PC-3 (cell line): Measurements from ENCODE around the gene TTC24. TPM values are rescaled to one million over a fixed set of nuclear protein-coding genes. Genes with fewer than 3 reads are reported as not detected.

ENCODE experiments used
- ATAC-seq: fragments of 200-7000 bp; cut with Tn5 transposase; 2 replicates; pipeline ENCODE4 v1.9.1; 2020; ENCODE audit warnings: mild to moderate bottlenecking, moderate library complexity
- BruUV-seq: library from RNA; stranded (reverse); fragments of 400-500 nt; replicated peaks from 2 replicates; lab custom pipeline; 2021; lab: Mats Ljungman, UMichigan
- CTCF ChIA-PET: fragments of 300-600 bp; sonication (Branson Sonifier 250); formaldehyde crosslinking; loops from one replicate; lab custom pipeline; 2022; ENCODE audit warnings: antibody characterized with exemption; lab: Charles Lee
- POLR2A ChIA-PET: fragments of 300-600 bp; sonication (Branson Sonifier 250); formaldehyde crosslinking; loops from one replicate; lab custom pipeline; 2022; ENCODE audit warnings: antibody characterized with exemption; ENCODE audit not compliant: unreplicated experiment; lab: Charles Lee
- DNase-seq: peaks from one replicate; pipeline ENCODE4 v3.0.0-alpha.2; 2015
- H2AFZ ChIP-seq: fragments of 300-600 bp; sonication (generic); 2 replicates; pipeline ENCODE4 v1.6.0; 2016; ENCODE audit warnings: antibody characterized with exemption, low read length
- H3F3A ChIP-seq: fragments of 300-600 bp; sonication (generic); one replicate; pipeline ENCODE4 v1.6.0; 2017; ENCODE audit warnings: antibody characterized with exemption, low read length, control low read depth, mild to moderate bottlenecking; ENCODE audit not compliant: unreplicated experiment
- H3K27ac ChIP-seq: fragments of 300-600 bp; sonication (generic); 2 replicates; pipeline ENCODE4 v1.5.1; 2016; ENCODE audit warnings: mild to moderate bottlenecking, low read length
- H3K27me3 ChIP-seq: fragments of 300-600 bp; sonication (generic); 2 replicates; pipeline ENCODE4 v1.6.1; 2016; ENCODE audit warnings: low read length, mixed read lengths
- H3K36me3 ChIP-seq: fragments of 300-600 bp; sonication (generic); 2 replicates; pipeline ENCODE4 v1.6.1; 2016; ENCODE audit warnings: low read depth, mixed run types, low read length, mixed read lengths
- H3K4me1 ChIP-seq: fragments of 300-600 bp; sonication (generic); 2 replicates; pipeline ENCODE4 v1.5.1; 2016; ENCODE audit warnings: low read length; ENCODE audit not compliant: insufficient read depth
- H3K4me2 ChIP-seq: fragments of 300-600 bp; sonication (generic); 2 replicates; pipeline ENCODE4 v1.6.0; 2016; ENCODE audit warnings: low read length
- H3K4me3 ChIP-seq: fragments of 300-600 bp; sonication (generic); 2 replicates; pipeline ENCODE4 v1.5.1; 2016; ENCODE audit warnings: mild to moderate bottlenecking, low read length, mixed read lengths
- H3K79me2 ChIP-seq: fragments of 300-600 bp; sonication (generic); 2 replicates; pipeline ENCODE4 v1.6.1; 2017; ENCODE audit warnings: low read length, mixed read lengths
- H3K9ac ChIP-seq: fragments of 300-600 bp; sonication (generic); 2 replicates; pipeline ENCODE4 v1.6.0; 2016; ENCODE audit warnings: mild to moderate bottlenecking, low read length
- H3K9me2 ChIP-seq: fragments of 300-600 bp; sonication (generic); replicated peaks from 2 replicates; pipeline ENCODE4 v1.6.1; 2016; ENCODE audit warnings: mixed run types, low read length, mixed read lengths
- H3K9me3 ChIP-seq: fragments of 300-600 bp; sonication (generic); 2 replicates; pipeline ENCODE4 v1.6.1; 2016; ENCODE audit warnings: low read length, mixed read lengths
- H4K20me1 ChIP-seq: fragments of 300-600 bp; sonication (generic); 2 replicates; pipeline ENCODE4 v1.6.1; 2016; ENCODE audit warnings: low read length, mixed read lengths
- CTCF ChIP-seq: fragments of 300-600 bp; sonication (generic); conservative IDR thresholded peaks from 2 replicates; pipeline ENCODE4 v1.5.1; 2017; ENCODE audit warnings: antibody characterized with exemption, low read depth, mild to moderate bottlenecking, low read length
- EZH2 ChIP-seq: fragments of 300-600 bp; sonication (generic); IDR thresholded peaks from one replicate; pipeline ENCODE4 v1.6.1; 2017; ENCODE audit warnings: antibody characterized with exemption, mild to moderate bottlenecking, low read length; ENCODE audit not compliant: unreplicated experiment
- EZH2phosphoT487 ChIP-seq: fragments of 300-600 bp; sonication (generic); IDR thresholded peaks from 2 replicates; pipeline ENCODE4 v1.6.1; 2018; ENCODE audit warnings: mild to moderate bottlenecking, antibody characterized with exemption, low read length, borderline replicate concordance
- intact Hi-C: fragments of 100-400 bp; cut with micrococcal nuclease; formaldehyde crosslinking; loops from 2 replicates; pipeline ENCODE4 v1.9.0; 2023
- total RNA-seq: library from RNA; depleted of rRNA; stranded (reverse); fragments of >200 nt; gene quantifications from 2 replicates; pipeline ENCODE4 v1.2.3, GENCODE V29; 2014

The TTC24 gene
- total RNA-seq, 1 experiment from 2014 or later = not detected

- Histone ChIP-seq H3F3A (no peaks in the 10 kb centered on the region), H3K9me3 (no peaks in the 10 kb centered on the region), H3K4me3 (no peak overlapping the region), H3K9me2 (no peaks in the 10 kb centered on the region), H2AFZ (no peak overlapping the region), H4K20me1 (no peaks in the 10 kb centered on the region), H3K4me1 (0 out of 2 replicates have a peak, but pooled peaks cover 4% of the 10 kb centered on the region), H3K27me3 (no peaks in the 10 kb centered on the region), H3K36me3 (peaks cover 77% of the 10 kb centered on the region), H3K79me2 (no peaks in the 10 kb centered on the region), H3K9ac (no peak overlapping the region), H3K27ac (no peak overlapping the region), H3K4me2 (no peak overlapping the region)
- DNase-seq (no peak), ATAC-seq (no peak)
- intact Hi-C loops = no loop called here
- CTCF ChIA-PET = no interaction called here
- no TSS peak for BruUV-seq
- no peak for TF ChIP-seq EZH2
- TF ChIP-seq CTCF = no peak
- no peak for TF ChIP-seq EZH2phosphoT487
- POLR2A ChIA-PET = no interaction called here
These were observed 40.6 kb upstream of the TTC24 start for GRCh38 chr1:156538711-156539440.

- CTCF ChIA-PET = no interaction called here
- no peaks in the 10 kb centered on the region for H3K79me2 ChIP-seq
- ATAC-seq = no peak
- no peaks in the 10 kb centered on the region for H3K9me3 ChIP-seq
- no peak overlapping the region for H3K9ac ChIP-seq
- no peaks in the 10 kb centered on the region for H3K9me2 ChIP-seq
- H3K4me3 ChIP-seq = no peak overlapping the region
- POLR2A ChIA-PET = no interaction called here
- intact Hi-C loops = no loop called here
- no peaks in the 10 kb centered on the region for H3F3A ChIP-seq
- H3K36me3 ChIP-seq = peaks cover 77% of the 10 kb centered on the region
- H3K27me3 ChIP-seq = no peaks in the 10 kb centered on the region
- BruUV-seq = no TSS peak
- no peak overlapping the region for H3K27ac ChIP-seq
- no peak overlapping the region for H3K4me2 ChIP-seq
- H3K4me1 ChIP-seq = 0 out of 2 replicates have a peak, but pooled peaks cover 4% of the 10 kb centered on the region
- no peaks in the 10 kb centered on the region for H4K20me1 ChIP-seq
- no peak overlapping the region for H2AFZ ChIP-seq
- TF ChIP-seq CTCF = no peak
- no peak for TF ChIP-seq EZH2
- TF ChIP-seq EZH2phosphoT487 = no peak
- DNase-seq = no peak
These were observed 39.6 kb upstream of the TTC24 start for GRCh38 chr1:156539818-156540355.

- BruUV-seq = no TSS peak
- H3K4me1 ChIP-seq = 0 out of 2 replicates have a peak, but pooled peaks cover 4% of the 10 kb centered on the region
- H3F3A ChIP-seq = no peaks in the 10 kb centered on the region
- intact Hi-C loops = no loop called here
- no peaks in the 10 kb centered on the region for H3K27me3 ChIP-seq
- no peak overlapping the region for H3K27ac ChIP-seq
- no peaks in the 10 kb centered on the region for H3K9me3 ChIP-seq
- no peaks in the 10 kb centered on the region for H3K9me2 ChIP-seq
- ChIA-PET CTCF (no interaction called here), POLR2A (no interaction called here)
- no peak for ATAC-seq
- no peak overlapping the region for H3K4me3 ChIP-seq
- H4K20me1 ChIP-seq = no peaks in the 10 kb centered on the region
- no peak overlapping the region for H2AFZ ChIP-seq
- no peaks in the 10 kb centered on the region for H3K79me2 ChIP-seq
- no peak overlapping the region for H3K9ac ChIP-seq
- no peak overlapping the region for H3K4me2 ChIP-seq
- TF ChIP-seq EZH2phosphoT487 (no peak), EZH2 (no peak), CTCF (no peak)
- peaks cover 70% of the 10 kb centered on the region for H3K36me3 ChIP-seq
- no peak for DNase-seq
These were observed 38.6 kb upstream of the TTC24 start for GRCh38 chr1:156540955-156541354.
